Sigmoid colon (tissue), 3 donors: ENCODE data around the gene TTC8.

Experiments used
- POLR2A ChIP-seq, 2 donors: fragments of 450-650 bp; IDR thresholded peaks; one replicate each; pipeline ENCODE4 v1.6.1; 2016; ENCODE audit warnings: antibody characterized with exemption in 2 of 2, mild to moderate bottlenecking in 2 of 2, moderate library complexity in 2 of 2
- TF ChIP-seq, protein P1 (sequence below), 4 experiments: fragments of 450-650 bp in 3 of 4; fragments of 200-600 bp in 1 of 4; IDR thresholded peaks; one replicate each; pipeline ENCODE4 v1.5.1; 2016 to 2019; ENCODE audit warnings: antibody characterized with exemption in 4 of 4, mild to moderate bottlenecking in 3 of 4, moderate library complexity in 2 of 4

DNA sequence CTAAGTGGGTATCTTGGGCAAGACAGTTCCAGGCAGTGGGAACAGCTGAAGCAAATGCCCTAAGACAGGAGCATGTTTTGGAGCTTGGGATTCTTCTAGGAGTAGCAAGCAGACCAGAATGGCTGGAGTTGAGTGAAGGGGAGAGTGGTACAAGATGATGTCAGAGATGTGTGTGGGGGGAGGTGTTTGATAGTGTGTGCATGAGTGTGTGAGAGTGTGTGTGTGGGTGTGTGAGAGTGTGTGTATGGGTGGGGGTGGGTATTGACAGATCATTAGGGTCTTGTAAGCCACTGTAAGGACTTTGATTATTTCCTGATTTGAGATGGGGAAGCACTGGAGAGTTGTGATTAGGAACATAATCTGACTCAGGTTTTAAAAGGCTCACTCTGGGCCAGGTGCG, 78.4 kb downstream of the TTC8 start:
- TF ChIP-seq, protein P1, sequence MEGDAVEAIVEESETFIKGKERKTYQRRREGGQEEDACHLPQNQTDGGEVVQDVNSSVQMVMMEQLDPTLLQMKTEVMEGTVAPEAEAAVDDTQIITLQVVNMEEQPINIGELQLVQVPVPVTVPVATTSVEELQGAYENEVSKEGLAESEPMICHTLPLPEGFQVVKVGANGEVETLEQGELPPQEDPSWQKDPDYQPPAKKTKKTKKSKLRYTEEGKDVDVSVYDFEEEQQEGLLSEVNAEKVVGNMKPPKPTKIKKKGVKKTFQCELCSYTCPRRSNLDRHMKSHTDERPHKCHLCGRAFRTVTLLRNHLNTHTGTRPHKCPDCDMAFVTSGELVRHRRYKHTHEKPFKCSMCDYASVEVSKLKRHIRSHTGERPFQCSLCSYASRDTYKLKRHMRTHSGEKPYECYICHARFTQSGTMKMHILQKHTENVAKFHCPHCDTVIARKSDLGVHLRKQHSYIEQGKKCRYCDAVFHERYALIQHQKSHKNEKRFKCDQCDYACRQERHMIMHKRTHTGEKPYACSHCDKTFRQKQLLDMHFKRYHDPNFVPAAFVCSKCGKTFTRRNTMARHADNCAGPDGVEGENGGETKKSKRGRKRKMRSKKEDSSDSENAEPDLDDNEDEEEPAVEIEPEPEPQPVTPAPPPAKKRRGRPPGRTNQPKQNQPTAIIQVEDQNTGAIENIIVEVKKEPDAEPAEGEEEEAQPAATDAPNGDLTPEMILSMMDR (IDR thresholded peaks at IDR 0.05): no peak
- TF ChIP-seq POLR2A (IDR thresholded peaks at IDR 0.05): no peak
